Urinary bladder (tissue), 4 donors: ENCODE results near the gene SLC1A2. TPM values are rescaled to one million over a fixed set of nuclear protein-coding genes. Genes with fewer than 3 reads are reported as not detected.

ENCODE experiments used
- DNase-seq: peaks from one replicate; pipeline ENCODE4 v3.0.0-alpha.2; 2015; ENCODE audit errors: extremely low spot score
- H3K27ac ChIP-seq: one replicate; pipeline ENCODE4 v1.5.1; 2013; ENCODE audit warnings: low read depth, mild to moderate bottlenecking, moderate library complexity
- H3K36me3 ChIP-seq: one replicate; pipeline ENCODE4 v1.6.1; 2013; ENCODE audit warnings: mild to moderate bottlenecking, moderate library complexity; ENCODE audit not compliant: insufficient read depth
- H3K4me1 ChIP-seq: one replicate; pipeline ENCODE4 v1.6.1; 2013; ENCODE audit warnings: mild to moderate bottlenecking, moderate library complexity; ENCODE audit not compliant: insufficient read depth
- H3K4me3 ChIP-seq: one replicate; pipeline ENCODE4 v1.5.1; 2013; ENCODE audit warnings: low read depth, low read length
- WGBS: extraction: QIAGEN DNeasy Blood & Tissue Kit; methylation state at CpG from one replicate; pipeline ENCODE4 v1.1.7; 2013; 5-methylcytosine and 5-hydroxymethylcytosine counted together
- polyA plus RNA-seq: library from polyadenylated mRNA; stranded (reverse); fragments of 200-250 nt; gene quantifications from one replicate; pipeline ENCODE4 v1.2.3, GENCODE V29; 2013
- total RNA-seq: library from RNA; depleted of rRNA; stranded (reverse); fragments of >200 nt; gene quantifications from one replicate; pipeline ENCODE4 v1.2.3, GENCODE V29; 2014
- donor health status: healthy with polysubstance abuse.
- donor health status: healthy.

The SLC1A2 gene
- total and polyA plus RNA-seq, 2 donors = 0.44 to 17.9 TPM

GRCh38 chr11:35313760-35314153 is 105.6 kb downstream of the SLC1A2 start:
- H3K4me3 ChIP-seq = no peak overlapping the region
- WGBS = 94% methylated on average over 1 of the region's 1 CpG
- DNase-seq = no peak
- H3K27ac ChIP-seq = no peak overlapping the region
- H3K4me1 ChIP-seq = no peaks in the 10 kb centered on the region
- no peaks in the 10 kb centered on the region for H3K36me3 ChIP-seq

- WGBS = 82% methylated on average over 7 of the region's 7 CpGs
- no peak for DNase-seq
- Histone ChIP-seq H3K4me3 (no peak overlapping the region), H3K4me1 (no peaks in the 10 kb centered on the region), H3K36me3 (no peaks in the 10 kb centered on the region), H3K27ac (no peak overlapping the region)
These were observed 106.1 kb downstream of the SLC1A2 start for GRCh38 chr11:35313066-35313759.

- no peak for DNase-seq
- Histone ChIP-seq H3K4me3 (no peak overlapping the region), H3K36me3 (no peaks in the 10 kb centered on the region), H3K4me1 (no peaks in the 10 kb centered on the region), H3K27ac (no peak overlapping the region)
- WGBS = 88% methylated on average over 3 of the region's 3 CpGs
These were observed 108.0 kb downstream of the SLC1A2 start for GRCh38 chr11:35311331-35311730.

- WGBS = 90% methylated on average over 9 of the region's 9 CpGs
- Histone ChIP-seq H3K4me1 (no peaks in the 10 kb centered on the region), H3K4me3 (no peak overlapping the region), H3K27ac (no peak overlapping the region), H3K36me3 (no peaks in the 10 kb centered on the region)
- no peak for DNase-seq
These were observed 111.2 kb downstream of the SLC1A2 start for GRCh38 chr11:35308157-35308556.

GRCh38 chr11:35307221-35307621 is 112.1 kb downstream of the SLC1A2 start:
- Histone ChIP-seq H3K36me3 (no peaks in the 10 kb centered on the region), H3K4me1 (no peaks in the 10 kb centered on the region), H3K4me3 (no peak overlapping the region), H3K27ac (no peak overlapping the region)
- WGBS = 96% methylated on average over 4 of the region's 4 CpGs
- DNase-seq = no peak

GRCh38 chr11:35305670-35306382 is 113.5 kb downstream of the SLC1A2 start:
- Histone ChIP-seq H3K4me3 (no peak overlapping the region), H3K4me1 (no peaks in the 10 kb centered on the region), H3K36me3 (no peaks in the 10 kb centered on the region), H3K27ac (no peak overlapping the region)
- 74% methylated on average over 14 of the region's 14 CpGs for WGBS
- peak; percentile 26 for DNase-seq

- no peak for DNase-seq
- H3K4me3 ChIP-seq = no peak overlapping the region
- H3K36me3 ChIP-seq = no peaks in the 10 kb centered on the region
- no peaks in the 10 kb centered on the region for H3K4me1 ChIP-seq
- H3K27ac ChIP-seq = no peak overlapping the region
- 83% methylated on average over 5 of the region's 5 CpGs for WGBS
These were observed 114.4 kb downstream of the SLC1A2 start for GRCh38 chr11:35304900-35305460.

- H3K27ac ChIP-seq = peak overlapping the region; percentile 59
- H3K4me3 ChIP-seq = no peak overlapping the region
- no peaks in the 10 kb centered on the region for H3K36me3 ChIP-seq
- H3K4me1 ChIP-seq = no peaks in the 10 kb centered on the region
- no peak for DNase-seq
- 67% methylated on average over 2 of the region's 2 CpGs for WGBS
These were observed 115.0 kb downstream of the SLC1A2 start for GRCh38 chr11:35304386-35304775.

- Histone ChIP-seq H3K27ac (peak overlapping the region; percentile 59), H3K4me3 (no peak overlapping the region), H3K36me3 (no peaks in the 10 kb centered on the region), H3K4me1 (no peaks in the 10 kb centered on the region)
- DNase-seq = no peak
- 55% methylated on average over 6 of the region's 6 CpGs for WGBS
These were observed 115.6 kb downstream of the SLC1A2 start for GRCh38 chr11:35303596-35304385.

GRCh38 chr11:35302398-35302797 is 117.0 kb downstream of the SLC1A2 start:
- WGBS = 98% methylated on average over 4 of the region's 4 CpGs

GRCh38 chr11:35298369-35298768 is 121.0 kb downstream of the SLC1A2 start:
- Histone ChIP-seq H3K27ac (no peak overlapping the region), H3K36me3 (no peaks in the 10 kb centered on the region), H3K4me1 (no peaks in the 10 kb centered on the region), H3K4me3 (no peak overlapping the region)
- DNase-seq = no peak
- WGBS = 93% methylated on average over 1 of the region's 1 CpG

More at GRCh38 chr11:35302398-35302797, 117.0 kb downstream of the SLC1A2 start:
- Histone ChIP-seq H3K36me3 (no peaks in the 10 kb centered on the region), H3K4me1 (no peaks in the 10 kb centered on the region), H3K27ac (no peak overlapping the region), H3K4me3 (no peak overlapping the region)
- no peak for DNase-seq

- no peak overlapping the region for H3K4me3 ChIP-seq
- no peaks in the 10 kb centered on the region for H3K4me1 ChIP-seq
- no peak for DNase-seq
- H3K27ac ChIP-seq = no peak overlapping the region
- 83% methylated on average over 2 of the region's 2 CpGs for WGBS
- no peaks in the 10 kb centered on the region for H3K36me3 ChIP-seq
These were observed 123.6 kb downstream of the SLC1A2 start for GRCh38 chr11:35295751-35296150.

- Histone ChIP-seq H3K4me3 (no peak overlapping the region), H3K27ac (no peak overlapping the region)
These were observed 125.7 kb downstream of the SLC1A2 start for GRCh38 chr11:35293699-35294098.

More at GRCh38 chr11:35293699-35294098, 125.7 kb downstream of the SLC1A2 start:
- 97% methylated on average over 4 of the region's 4 CpGs for WGBS
- no peak for DNase-seq
- Histone ChIP-seq H3K4me1 (no peaks in the 10 kb centered on the region), H3K36me3 (no peaks in the 10 kb centered on the region)
